Esophagus muscularis mucosa (tissue), 3 donors: ENCODE data around the gene TAP2.

ENCODE experiments used
- POLR2A ChIP-seq: fragments of 450-650 bp; IDR thresholded peaks from one replicate; pipeline ENCODE4 v1.6.1; 2017; ENCODE audit warnings: antibody characterized with exemption, moderate library complexity, mild to moderate bottlenecking, low read depth
- TF ChIP-seq, protein P1 (sequence below), 3 experiments: fragments of 200-600 bp in 2 of 3; fragments of 450-650 bp in 1 of 3; sonication (generic) in 2 of 3; IDR thresholded peaks; one replicate each; pipeline ENCODE4 v1.5.1; 2017 to 2019; ENCODE audit warnings: antibody characterized with exemption in 3 of 3, mild to moderate bottlenecking in 2 of 3, moderate library complexity in 1 of 3

- TF ChIP-seq, protein P1, sequence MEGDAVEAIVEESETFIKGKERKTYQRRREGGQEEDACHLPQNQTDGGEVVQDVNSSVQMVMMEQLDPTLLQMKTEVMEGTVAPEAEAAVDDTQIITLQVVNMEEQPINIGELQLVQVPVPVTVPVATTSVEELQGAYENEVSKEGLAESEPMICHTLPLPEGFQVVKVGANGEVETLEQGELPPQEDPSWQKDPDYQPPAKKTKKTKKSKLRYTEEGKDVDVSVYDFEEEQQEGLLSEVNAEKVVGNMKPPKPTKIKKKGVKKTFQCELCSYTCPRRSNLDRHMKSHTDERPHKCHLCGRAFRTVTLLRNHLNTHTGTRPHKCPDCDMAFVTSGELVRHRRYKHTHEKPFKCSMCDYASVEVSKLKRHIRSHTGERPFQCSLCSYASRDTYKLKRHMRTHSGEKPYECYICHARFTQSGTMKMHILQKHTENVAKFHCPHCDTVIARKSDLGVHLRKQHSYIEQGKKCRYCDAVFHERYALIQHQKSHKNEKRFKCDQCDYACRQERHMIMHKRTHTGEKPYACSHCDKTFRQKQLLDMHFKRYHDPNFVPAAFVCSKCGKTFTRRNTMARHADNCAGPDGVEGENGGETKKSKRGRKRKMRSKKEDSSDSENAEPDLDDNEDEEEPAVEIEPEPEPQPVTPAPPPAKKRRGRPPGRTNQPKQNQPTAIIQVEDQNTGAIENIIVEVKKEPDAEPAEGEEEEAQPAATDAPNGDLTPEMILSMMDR (IDR thresholded peaks at IDR 0.05) = no peak
- no peak for TF ChIP-seq POLR2A
These were observed 1.7 kb downstream of the TAP2 start for GRCh38 chr6:32836873-32837272.
